Fibroblast of lung (primary cell): ENCODE data around the gene INSYN2A. TPM values are rescaled to one million over a fixed set of nuclear protein-coding genes. Genes with fewer than 3 reads are reported as not detected.

Experiments used
- DNase-seq, 2 donors: peaks; one replicate each; pipeline versions ENCODE4 v3.0.0 to v3.0.0-alpha.2; 2010; ENCODE audit warnings: low read depth in 2 of 2
- H2AFZ ChIP-seq: 2 replicates; pipeline ENCODE4 v1.5.1; 2012; ENCODE audit warnings: low read length, control low read depth, inconsistent platforms
- H3K27ac ChIP-seq: 2 replicates; pipeline ENCODE4 v1.5.1; 2011; ENCODE audit warnings: low read length, control low read depth; ENCODE audit not compliant: insufficient read depth
- H3K27me3 ChIP-seq: 2 replicates; pipeline ENCODE4 v1.5.1; 2011; ENCODE audit warnings: mild to moderate bottlenecking, low read length; ENCODE audit not compliant: control insufficient read depth, insufficient read depth
- H3K36me3 ChIP-seq: 2 replicates; pipeline ENCODE4 v1.5.1; 2011; ENCODE audit warnings: low read length; ENCODE audit not compliant: control insufficient read depth, insufficient read depth
- H3K4me1 ChIP-seq: 2 replicates; pipeline ENCODE4 v1.5.1; 2011; ENCODE audit warnings: low read length; ENCODE audit not compliant: control insufficient read depth, insufficient read depth; ENCODE audit errors: extremely low read depth
- H3K4me2 ChIP-seq: 2 replicates; pipeline ENCODE4 v1.5.1; 2011; ENCODE audit warnings: low read length, control low read depth; ENCODE audit not compliant: insufficient read depth; ENCODE audit errors: extremely low read depth
- H3K4me3 ChIP-seq, 4 experiments: fragments of 200-600 bp in 1 of 4; sonication (generic) in 1 of 4; replicated peaks in 1 of 4; 2 replicates each; pipeline ENCODE4 v1.5.1; 2011 to 2016; ENCODE audit warnings: low read length in 4 of 4, low read depth in 3 of 4, mild to moderate bottlenecking in 3 of 4, control low read depth in 2 of 4, inconsistent platforms in 1 of 4, mixed read lengths in 1 of 4; ENCODE audit not compliant: insufficient read depth in 1 of 4; ENCODE audit errors: control extremely low read depth in 1 of 4
- H3K79me2 ChIP-seq: 2 replicates; pipeline ENCODE4 v1.5.1; 2012; ENCODE audit warnings: mild to moderate bottlenecking, low read length, inconsistent platforms; ENCODE audit not compliant: control insufficient read depth, insufficient read depth
- H3K9ac ChIP-seq: 2 replicates; pipeline ENCODE4 v1.5.1; 2011; ENCODE audit warnings: mild to moderate bottlenecking, low read length, control low read depth; ENCODE audit not compliant: insufficient read depth
- H3K9me3 ChIP-seq: 2 replicates; pipeline ENCODE4 v1.5.1; 2012; ENCODE audit warnings: low read depth, low read length; ENCODE audit not compliant: control insufficient read depth, insufficient read depth
- H4K20me1 ChIP-seq: 2 replicates; pipeline ENCODE4 v1.5.1; 2011; ENCODE audit warnings: low read length; ENCODE audit not compliant: control insufficient read depth, insufficient read depth; ENCODE audit errors: extremely low read depth
- EZH2 ChIP-seq: IDR thresholded peaks from 2 replicates; pipeline ENCODE4 v1.5.1; 2012; ENCODE audit warnings: low read length, control low read depth, mild to moderate bottlenecking; ENCODE audit errors: missing control alignments
- polyA plus RNA-seq, 2 donors: library from polyadenylated mRNA; depleted of rRNA in 1 of 2; stranded (reverse) in 1 of 2; unstranded in 1 of 2; fragments of >200 nt; gene quantifications; 2 replicates each; pipeline ENCODE4 v1.2.1, GENCODE V29; 2011 to 2012; ENCODE audit warnings: missing spikeins in 1 of 2
- total RNA-seq: library from RNA; depleted of rRNA; stranded (reverse); fragments of >200 nt; gene quantifications from 2 replicates; pipeline ENCODE4 v1.2.1, GENCODE V29; 2014
- TF ChIP-seq, protein P1 (sequence below), 2 donors: IDR thresholded peaks in 1 of 2; conservative IDR thresholded peaks in 1 of 2; 1 replicate in 1 of 2; 2 replicates in 1 of 2; pipeline ENCODE4 v1.5.1; 2011 to 2012; ENCODE audit warnings: low read length in 2 of 2, control low read depth in 1 of 2, inconsistent platforms in 1 of 2, low read depth in 1 of 2, mild to moderate bottlenecking in 1 of 2

The INSYN2A gene
- total and polyA plus RNA-seq, 2 donors (not counting 1 experiment from before 2014, with no cell fraction given) = 0.05 to 0.66 TPM

DNA sequence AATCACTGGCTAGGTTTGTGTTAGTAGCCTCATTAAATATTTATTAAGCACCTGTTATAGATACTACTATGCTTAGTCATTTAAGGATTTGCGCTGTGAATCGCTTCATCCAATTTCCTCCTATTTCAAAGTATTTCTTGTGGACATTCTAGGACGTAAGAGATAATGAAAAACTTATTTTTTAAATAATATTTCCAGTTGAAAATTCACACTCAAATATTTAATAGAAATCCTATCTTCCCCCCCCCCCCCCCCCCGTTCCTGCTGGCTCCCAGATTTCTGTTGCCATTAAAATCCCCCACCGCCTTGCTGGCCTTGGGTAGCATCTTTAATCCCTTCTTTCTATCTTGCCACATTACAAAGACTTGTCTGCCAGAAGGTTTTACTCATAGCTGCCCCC is 6.0 kb downstream of the INSYN2A start:
- H3K4me3 ChIP-seq = no peak overlapping the region
- no peak for DNase-seq
- TF ChIP-seq EZH2 = no peak
- H3K9ac ChIP-seq = no peak overlapping the region
- H3K4me2 ChIP-seq = no peak overlapping the region
- H2AFZ ChIP-seq = no peak overlapping the region
- no peaks in the 10 kb centered on the region for H4K20me1 ChIP-seq
- H3K27me3 ChIP-seq = no peaks in the 10 kb centered on the region
- no peaks in the 10 kb centered on the region for H3K79me2 ChIP-seq
- no peaks in the 10 kb centered on the region for H3K9me3 ChIP-seq
- H3K4me1 ChIP-seq = no peaks in the 10 kb centered on the region
- no peaks in the 10 kb centered on the region for H3K36me3 ChIP-seq
- no peak overlapping the region for H3K27ac ChIP-seq

DNA sequence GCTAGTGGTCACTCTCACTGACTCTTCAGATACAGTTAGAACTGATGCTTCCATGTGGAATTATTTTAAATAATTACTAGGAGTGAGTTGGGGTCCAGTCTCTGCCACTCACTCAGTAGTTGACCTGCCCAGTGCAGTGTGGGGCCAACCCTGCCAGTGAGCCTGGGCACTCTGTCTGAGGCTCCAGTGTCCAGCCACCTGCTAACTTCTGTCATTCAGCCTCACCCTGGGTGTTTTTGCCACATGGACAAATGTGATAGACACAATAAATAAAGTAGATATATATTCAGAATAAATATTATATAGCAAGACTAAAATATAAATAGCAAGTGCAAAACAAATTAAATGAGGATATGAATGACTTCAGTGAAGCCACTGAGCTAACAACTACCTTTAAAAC is 7.2 kb downstream of the INSYN2A start:
- no peaks in the 10 kb centered on the region for H3K4me1 ChIP-seq
- H3K79me2 ChIP-seq = no peaks in the 10 kb centered on the region
- no peak overlapping the region for H2AFZ ChIP-seq
- TF ChIP-seq, protein P1, sequence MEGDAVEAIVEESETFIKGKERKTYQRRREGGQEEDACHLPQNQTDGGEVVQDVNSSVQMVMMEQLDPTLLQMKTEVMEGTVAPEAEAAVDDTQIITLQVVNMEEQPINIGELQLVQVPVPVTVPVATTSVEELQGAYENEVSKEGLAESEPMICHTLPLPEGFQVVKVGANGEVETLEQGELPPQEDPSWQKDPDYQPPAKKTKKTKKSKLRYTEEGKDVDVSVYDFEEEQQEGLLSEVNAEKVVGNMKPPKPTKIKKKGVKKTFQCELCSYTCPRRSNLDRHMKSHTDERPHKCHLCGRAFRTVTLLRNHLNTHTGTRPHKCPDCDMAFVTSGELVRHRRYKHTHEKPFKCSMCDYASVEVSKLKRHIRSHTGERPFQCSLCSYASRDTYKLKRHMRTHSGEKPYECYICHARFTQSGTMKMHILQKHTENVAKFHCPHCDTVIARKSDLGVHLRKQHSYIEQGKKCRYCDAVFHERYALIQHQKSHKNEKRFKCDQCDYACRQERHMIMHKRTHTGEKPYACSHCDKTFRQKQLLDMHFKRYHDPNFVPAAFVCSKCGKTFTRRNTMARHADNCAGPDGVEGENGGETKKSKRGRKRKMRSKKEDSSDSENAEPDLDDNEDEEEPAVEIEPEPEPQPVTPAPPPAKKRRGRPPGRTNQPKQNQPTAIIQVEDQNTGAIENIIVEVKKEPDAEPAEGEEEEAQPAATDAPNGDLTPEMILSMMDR (conservative IDR thresholded peaks at IDR 0.05 in 1 of 2, IDR thresholded peaks at IDR 0.05 in 1 of 2; ENCODE audit: low read depth in 1 of 2, low read length in 2 of 2) = no peak
- no peak for TF ChIP-seq EZH2
- no peaks in the 10 kb centered on the region for H4K20me1 ChIP-seq
- no peak for DNase-seq
- no peak overlapping the region for H3K4me3 ChIP-seq
- H3K27me3 ChIP-seq = no peaks in the 10 kb centered on the region
- H3K36me3 ChIP-seq = no peaks in the 10 kb centered on the region
- H3K27ac ChIP-seq = no peak overlapping the region
- H3K9ac ChIP-seq = no peak overlapping the region
- H3K9me3 ChIP-seq = no peaks in the 10 kb centered on the region
- no peak overlapping the region for H3K4me2 ChIP-seq

DNA sequence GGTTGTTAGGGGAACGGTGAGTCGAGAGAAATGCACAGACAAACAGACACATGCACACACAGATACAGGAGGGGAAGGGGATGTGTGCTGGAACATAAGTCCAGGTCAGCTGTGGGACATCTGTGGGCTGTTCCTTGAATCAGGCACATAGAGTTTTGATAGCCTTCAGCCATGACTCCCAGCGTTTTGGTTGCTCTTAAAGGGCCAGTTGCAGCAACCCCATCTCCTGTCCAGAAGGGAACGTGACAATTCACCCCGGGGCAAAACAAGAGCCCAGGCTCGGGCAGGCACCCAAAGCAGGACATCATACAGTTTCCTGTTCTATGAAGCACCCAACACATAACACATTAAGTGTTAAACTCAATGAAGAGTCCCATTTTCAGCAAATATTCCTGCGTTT is 9.6 kb downstream of the INSYN2A start:
- Histone ChIP-seq H4K20me1 (no peaks in the 10 kb centered on the region), H3K4me3 (no peak overlapping the region), H3K9me3 (no peaks in the 10 kb centered on the region), H3K27ac (no peak overlapping the region), H3K9ac (no peak overlapping the region), H2AFZ (no peak overlapping the region), H3K36me3 (no peaks in the 10 kb centered on the region), H3K79me2 (no peaks in the 10 kb centered on the region), H3K27me3 (no peaks in the 10 kb centered on the region), H3K4me2 (no peak overlapping the region), H3K4me1 (no peaks in the 10 kb centered on the region)
- DNase-seq = no peak
- TF ChIP-seq, protein P1 (conservative IDR thresholded peaks at IDR 0.05 in 1 of 2, IDR thresholded peaks at IDR 0.05 in 1 of 2; ENCODE audit: low read depth in 1 of 2, low read length in 2 of 2) = no peak
- no peak for TF ChIP-seq EZH2
